HepG2 (cell line): ENCODE measurements around the gene SLC2A6. TPM values are rescaled to one million over a fixed set of nuclear protein-coding genes. Genes with fewer than 3 reads are reported as not detected.

Source experiments
- JUNB ChIP-seq: sonication (generic); formaldehyde crosslinking; IDR thresholded peaks from 2 replicates; pipeline ENCODE4 v1.8.0; 2022; ENCODE audit warnings: missing genetic modification reagents, mild to moderate bottlenecking, borderline replicate concordance
- MEIS2 ChIP-seq: sonication (generic); formaldehyde crosslinking; IDR thresholded peaks from 2 replicates; pipeline ENCODE4 v1.9.0; 2021; ENCODE audit warnings: mild to moderate bottlenecking, missing genetic modification reagents
- MTF2 ChIP-seq: sonication (generic); formaldehyde crosslinking; IDR thresholded peaks from 2 replicates; pipeline ENCODE4 v1.5.0; 2020; ENCODE audit warnings: missing genetic modification reagents, borderline replicate concordance
- MXD4 ChIP-seq: IDR thresholded peaks from 2 replicates; pipeline ENCODE4 v1.6.1; 2016; ENCODE audit warnings: mild to moderate bottlenecking, missing biosample characterization, missing genetic modification reagents
- RFX3 ChIP-seq: IDR thresholded peaks from 2 replicates; pipeline ENCODE4 v1.6.1; 2016; ENCODE audit warnings: missing biosample characterization, missing genetic modification reagents
- SRSF4 ChIP-seq: fragments of 200-400 bp; formaldehyde crosslinking; IDR thresholded peaks from one replicate; pipeline ENCODE4 v1.6.1; 2018; ENCODE audit warnings: mild to moderate bottlenecking, low read depth, low read length, moderate library complexity; ENCODE audit not compliant: poor library complexity, severe bottlenecking
- ZBTB3 ChIP-seq: sonication (generic); formaldehyde crosslinking; IDR thresholded peaks from 2 replicates; pipeline ENCODE4 v1.4.0; 2020; ENCODE audit warnings: low read depth, mild to moderate bottlenecking, moderate library complexity, missing genetic modification reagents, borderline replicate concordance
- ZNF607 ChIP-seq: sonication (generic); formaldehyde crosslinking; IDR thresholded peaks from 2 replicates; pipeline ENCODE4 v1.5.1; 2020; ENCODE audit warnings: missing genetic modification reagents, mild to moderate bottlenecking, borderline replicate concordance
- ZNF724P ChIP-seq: sonication (generic); formaldehyde crosslinking; IDR thresholded peaks from 2 replicates; pipeline ENCODE4 v1.8.0; 2022; ENCODE audit warnings: missing genetic modification reagents, borderline replicate concordance
- ZNF790 ChIP-seq: sonication (generic); formaldehyde crosslinking; IDR thresholded peaks from 2 replicates; pipeline ENCODE4 v1.8.0; 2022; ENCODE audit warnings: missing genetic modification reagents, mild to moderate bottlenecking, borderline replicate concordance
- ZSCAN29 ChIP-seq: sonication (generic); formaldehyde crosslinking; conservative IDR thresholded peaks from 2 replicates; pipeline ENCODE4 v1.4.0; 2020; ENCODE audit warnings: mild to moderate bottlenecking, missing genetic modification reagents
- polyA plus RNA-seq, 8 experiments: library from polyadenylated mRNA; depleted of rRNA in 3 of 8; stranded (reverse) in 7 of 8; unstranded in 1 of 8; fragments of >200 nt; fragmentation: Illumina TruSeq in 4 of 8; extraction: Trizol in 4 of 8; gene quantifications; 2 replicates each; pipeline versions ENCODE4 v1.2.1 to v1.2.3, GENCODE V29; 2011 to 2016; ENCODE audit warnings: low read depth in 4 of 8, missing spikeins in 1 of 8, mixed read lengths in 1 of 8; ENCODE audit not compliant: insufficient read depth in 1 of 8
- total RNA-seq, 5 experiments: library from RNA; depleted of rRNA; stranded (reverse); fragments of >200 nt; fragmentation: Illumina TruSeq; extraction: Trizol; gene quantifications; 2 replicates each; pipeline ENCODE4 v1.2.3, GENCODE V29; 2016; ENCODE audit warnings: low read depth in 1 of 5
- TF ChIP-seq, protein P1 (sequence below): sonication (generic); formaldehyde crosslinking; IDR thresholded peaks from 2 replicates; pipeline ENCODE4 v1.4.0; 2020; ENCODE audit warnings: missing genetic modification reagents
- TF ChIP-seq, protein P2 (sequence below): sonication (generic); formaldehyde crosslinking; conservative IDR thresholded peaks from 2 replicates; pipeline ENCODE4 v1.5.0; 2020; ENCODE audit warnings: missing genetic modification reagents
- TF ChIP-seq, protein P3 (sequence below): sonication (generic); formaldehyde crosslinking; IDR thresholded peaks from 2 replicates; pipeline ENCODE4 v1.4.0; 2020; ENCODE audit warnings: missing genetic modification reagents
- TF ChIP-seq, protein P4 (sequence below): sonication (generic); formaldehyde crosslinking; IDR thresholded peaks from 2 replicates; pipeline ENCODE4 v1.5.0; 2020; ENCODE audit warnings: mild to moderate bottlenecking, missing genetic modification reagents, moderate library complexity
- TF ChIP-seq, protein P5 (sequence below): sonication (generic); formaldehyde crosslinking; IDR thresholded peaks from 2 replicates; pipeline ENCODE4 v1.8.0; 2022; ENCODE audit warnings: missing genetic modification reagents, low read depth, mild to moderate bottlenecking, borderline replicate concordance
- TF ChIP-seq, protein P6 (sequence below): sonication (generic); formaldehyde crosslinking; IDR thresholded peaks from 2 replicates; pipeline ENCODE4 v1.8.0; 2022; ENCODE audit warnings: low read depth, missing genetic modification reagents

SLC2A6 gene
- total and polyA plus RNA-seq, 2 of the 13 experiments (the other 11 are each of a cell fraction or from before 2014, with no cell fraction given), result 4.1 to 15.0 TPM

DNA sequence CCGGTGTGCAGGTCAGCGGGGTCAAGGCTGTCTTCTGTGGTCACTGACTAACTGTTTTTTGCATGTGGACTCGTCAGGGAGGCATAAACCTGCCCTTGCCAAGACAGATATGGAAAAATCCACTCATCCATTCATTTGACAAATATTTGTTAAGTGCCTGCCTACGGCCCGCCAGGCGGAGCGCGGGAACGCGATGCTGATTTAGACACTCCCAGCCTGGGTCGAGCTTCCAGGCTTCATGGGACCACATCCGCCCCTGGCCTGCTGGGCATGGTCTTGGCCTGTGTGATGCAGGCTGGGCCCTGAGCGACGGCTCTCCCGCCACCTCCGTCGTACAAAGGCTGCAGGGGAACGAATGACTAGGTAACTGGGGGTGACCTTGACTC lies 27.7 kb upstream of the SLC2A6 start (continued):
- 0 out of 2 replicates have a peak, but pooled peaks have one; percentile 35 for TF ChIP-seq MXD4
- no peak for TF ChIP-seq ZNF790
- TF ChIP-seq SRSF4, result no peak
- TF ChIP-seq, protein P1, sequence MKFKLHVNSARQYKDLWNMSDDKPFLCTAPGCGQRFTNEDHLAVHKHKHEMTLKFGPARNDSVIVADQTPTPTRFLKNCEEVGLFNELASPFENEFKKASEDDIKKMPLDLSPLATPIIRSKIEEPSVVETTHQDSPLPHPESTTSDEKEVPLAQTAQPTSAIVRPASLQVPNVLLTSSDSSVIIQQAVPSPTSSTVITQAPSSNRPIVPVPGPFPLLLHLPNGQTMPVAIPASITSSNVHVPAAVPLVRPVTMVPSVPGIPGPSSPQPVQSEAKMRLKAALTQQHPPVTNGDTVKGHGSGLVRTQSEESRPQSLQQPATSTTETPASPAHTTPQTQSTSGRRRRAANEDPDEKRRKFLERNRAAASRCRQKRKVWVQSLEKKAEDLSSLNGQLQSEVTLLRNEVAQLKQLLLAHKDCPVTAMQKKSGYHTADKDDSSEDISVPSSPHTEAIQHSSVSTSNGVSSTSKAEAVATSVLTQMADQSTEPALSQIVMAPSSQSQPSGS (CRISPR knock-in tag), result peak; percentile 23; the same call in 1 of the 2 replicates
- TF ChIP-seq ZSCAN29 (CRISPR knock-in tag), result no peak
- TF ChIP-seq MEIS2 (CRISPR knock-in tag), result peak; percentile 84
- TF ChIP-seq ZNF724P (CRISPR knock-in tag), result peak; percentile 86; the same call in 1 of the 2 replicates
- TF ChIP-seq ZNF607, result peak; percentile 80
- peak; percentile 67; the same call in 1 of the 2 replicates for TF ChIP-seq MTF2
- TF ChIP-seq, protein P2, sequence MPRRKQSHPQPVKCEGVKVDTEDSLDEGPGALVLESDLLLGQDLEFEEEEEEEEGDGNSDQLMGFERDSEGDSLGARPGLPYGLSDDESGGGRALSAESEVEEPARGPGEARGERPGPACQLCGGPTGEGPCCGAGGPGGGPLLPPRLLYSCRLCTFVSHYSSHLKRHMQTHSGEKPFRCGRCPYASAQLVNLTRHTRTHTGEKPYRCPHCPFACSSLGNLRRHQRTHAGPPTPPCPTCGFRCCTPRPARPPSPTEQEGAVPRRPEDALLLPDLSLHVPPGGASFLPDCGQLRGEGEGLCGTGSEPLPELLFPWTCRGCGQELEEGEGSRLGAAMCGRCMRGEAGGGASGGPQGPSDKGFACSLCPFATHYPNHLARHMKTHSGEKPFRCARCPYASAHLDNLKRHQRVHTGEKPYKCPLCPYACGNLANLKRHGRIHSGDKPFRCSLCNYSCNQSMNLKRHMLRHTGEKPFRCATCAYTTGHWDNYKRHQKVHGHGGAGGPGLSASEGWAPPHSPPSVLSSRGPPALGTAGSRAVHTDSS (CRISPR knock-in tag), result no peak
- TF ChIP-seq JUNB, result no peak
- TF ChIP-seq, protein P3, sequence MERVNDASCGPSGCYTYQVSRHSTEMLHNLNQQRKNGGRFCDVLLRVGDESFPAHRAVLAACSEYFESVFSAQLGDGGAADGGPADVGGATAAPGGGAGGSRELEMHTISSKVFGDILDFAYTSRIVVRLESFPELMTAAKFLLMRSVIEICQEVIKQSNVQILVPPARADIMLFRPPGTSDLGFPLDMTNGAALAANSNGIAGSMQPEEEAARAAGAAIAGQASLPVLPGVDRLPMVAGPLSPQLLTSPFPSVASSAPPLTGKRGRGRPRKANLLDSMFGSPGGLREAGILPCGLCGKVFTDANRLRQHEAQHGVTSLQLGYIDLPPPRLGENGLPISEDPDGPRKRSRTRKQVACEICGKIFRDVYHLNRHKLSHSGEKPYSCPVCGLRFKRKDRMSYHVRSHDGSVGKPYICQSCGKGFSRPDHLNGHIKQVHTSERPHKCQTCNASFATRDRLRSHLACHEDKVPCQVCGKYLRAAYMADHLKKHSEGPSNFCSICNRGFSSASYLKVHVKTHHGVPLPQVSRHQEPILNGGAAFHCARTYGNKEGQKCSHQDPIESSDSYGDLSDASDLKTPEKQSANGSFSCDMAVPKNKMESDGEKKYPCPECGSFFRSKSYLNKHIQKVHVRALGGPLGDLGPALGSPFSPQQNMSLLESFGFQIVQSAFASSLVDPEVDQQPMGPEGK (CRISPR knock-in tag), result peak; percentile 48
- TF ChIP-seq RFX3 (CRISPR knock-in tag), result no peak
- TF ChIP-seq, protein P4, sequence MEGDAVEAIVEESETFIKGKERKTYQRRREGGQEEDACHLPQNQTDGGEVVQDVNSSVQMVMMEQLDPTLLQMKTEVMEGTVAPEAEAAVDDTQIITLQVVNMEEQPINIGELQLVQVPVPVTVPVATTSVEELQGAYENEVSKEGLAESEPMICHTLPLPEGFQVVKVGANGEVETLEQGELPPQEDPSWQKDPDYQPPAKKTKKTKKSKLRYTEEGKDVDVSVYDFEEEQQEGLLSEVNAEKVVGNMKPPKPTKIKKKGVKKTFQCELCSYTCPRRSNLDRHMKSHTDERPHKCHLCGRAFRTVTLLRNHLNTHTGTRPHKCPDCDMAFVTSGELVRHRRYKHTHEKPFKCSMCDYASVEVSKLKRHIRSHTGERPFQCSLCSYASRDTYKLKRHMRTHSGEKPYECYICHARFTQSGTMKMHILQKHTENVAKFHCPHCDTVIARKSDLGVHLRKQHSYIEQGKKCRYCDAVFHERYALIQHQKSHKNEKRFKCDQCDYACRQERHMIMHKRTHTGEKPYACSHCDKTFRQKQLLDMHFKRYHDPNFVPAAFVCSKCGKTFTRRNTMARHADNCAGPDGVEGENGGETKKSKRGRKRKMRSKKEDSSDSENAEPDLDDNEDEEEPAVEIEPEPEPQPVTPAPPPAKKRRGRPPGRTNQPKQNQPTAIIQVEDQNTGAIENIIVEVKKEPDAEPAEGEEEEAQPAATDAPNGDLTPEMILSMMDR (CRISPR knock-in tag), result peak; percentile 56
- TF ChIP-seq ZBTB3, result peak; percentile 63; the same call in 1 of the 2 replicates
- TF ChIP-seq, protein P5, sequence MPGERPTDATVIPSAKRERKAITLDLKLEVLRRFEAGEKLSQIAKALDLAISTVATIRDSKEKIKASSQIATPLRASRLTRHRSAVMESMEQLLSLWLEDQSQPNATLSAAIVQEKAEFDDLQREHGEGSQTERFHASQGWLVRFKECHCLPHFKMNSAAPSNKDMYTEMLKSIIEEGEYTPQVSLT (CRISPR knock-in tag), result no peak
- TF ChIP-seq, protein P6, sequence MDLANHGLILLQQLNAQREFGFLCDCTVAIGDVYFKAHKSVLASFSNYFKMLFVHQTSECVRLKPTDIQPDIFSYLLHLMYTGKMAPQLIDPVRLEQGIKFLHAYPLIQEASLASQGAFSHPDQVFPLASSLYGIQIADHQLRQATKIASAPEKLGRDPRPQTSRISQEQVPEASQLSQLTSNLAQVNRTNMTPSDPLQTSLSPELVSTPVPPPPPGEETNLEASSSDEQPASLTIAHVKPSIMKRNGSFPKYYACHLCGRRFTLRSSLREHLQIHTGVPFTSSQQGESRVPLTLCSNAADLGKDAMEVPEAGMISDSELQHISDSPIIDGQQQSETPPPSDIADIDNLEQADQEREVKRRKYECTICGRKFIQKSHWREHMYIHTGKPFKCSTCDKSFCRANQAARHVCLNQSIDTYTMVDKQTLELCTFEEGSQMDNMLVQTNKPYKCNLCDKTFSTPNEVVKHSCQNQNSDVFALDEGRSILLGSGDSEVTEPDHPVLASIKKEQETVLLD (CRISPR knock-in tag), result no peak
